SIG-M5 treated with dmso at 0.1 percent for 504 hours (cell line): ENCODE measurements around the gene DAPK1.

Experiments
- DNase-seq: peaks from one replicate; lab custom pipeline; 2025; ENCODE audit not compliant: unreplicated experiment; lab: John Stamatoyannopoulos, UW

The DAPK1 gene

DNA sequence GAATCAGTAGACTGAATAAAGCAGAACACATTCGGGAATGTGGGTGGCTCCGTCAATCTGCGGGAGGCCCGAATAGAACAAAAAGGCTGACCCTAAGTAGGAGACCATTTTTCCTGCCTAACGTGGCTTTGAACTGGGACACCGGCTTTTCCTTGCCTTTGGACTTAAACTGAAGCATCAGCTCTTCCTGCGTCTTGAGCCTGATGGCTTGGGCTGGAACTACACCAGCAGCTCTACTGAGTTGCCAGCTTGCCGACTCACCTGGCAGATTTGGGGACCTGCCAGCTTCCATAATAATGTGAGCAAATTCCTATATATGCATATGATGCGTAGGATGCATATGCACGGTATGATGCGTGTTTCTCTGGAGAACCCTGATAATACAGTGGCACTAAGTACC lies 111.3 kb downstream of the DAPK1 start:
- DNase-seq = no peak

DNA sequence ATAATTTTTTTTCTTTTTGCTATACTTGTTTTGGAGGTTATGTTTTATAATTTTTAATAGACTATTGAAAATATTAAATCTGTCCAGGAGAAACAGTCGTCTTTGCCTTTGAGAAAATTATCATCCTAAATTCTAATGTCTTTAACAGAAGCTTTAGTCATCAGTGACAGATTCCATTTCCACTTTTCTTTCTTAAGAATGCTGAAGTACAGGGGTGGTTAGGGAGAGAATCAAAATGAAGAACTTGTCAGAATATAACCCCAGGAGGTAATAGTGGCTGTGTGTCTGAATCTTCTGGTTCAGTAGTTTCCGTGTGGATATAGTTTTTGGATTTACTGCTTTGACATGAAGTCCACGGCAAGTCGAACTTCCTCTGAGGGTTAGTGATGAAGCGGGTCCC lies 111.8 kb downstream of the DAPK1 start:
- DNase-seq = no peak

- DNase-seq = no peak
Measured at GRCh38 chr9:87610200-87611155, 112.8 kb downstream of the DAPK1 start.

DNA sequence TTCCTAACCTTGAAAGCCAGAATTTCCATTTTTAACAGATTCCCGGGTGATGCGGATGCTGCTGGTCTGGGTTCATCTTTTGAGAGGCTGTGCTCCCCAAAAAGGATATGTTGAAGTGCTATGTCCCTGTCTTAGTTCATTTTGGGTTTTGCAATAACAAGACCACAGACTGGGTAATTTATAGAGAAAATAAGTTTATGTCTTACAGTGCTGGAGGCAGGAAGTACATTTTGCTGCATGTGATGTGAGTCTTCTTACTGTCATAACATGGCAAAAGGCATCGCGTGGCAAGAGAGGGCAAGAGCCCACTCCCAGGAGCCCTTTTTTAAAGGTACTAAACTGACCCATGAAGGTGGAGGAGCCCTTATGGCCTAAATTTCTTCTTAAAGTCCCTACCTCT lies 114.1 kb downstream of the DAPK1 start:
- no peak for DNase-seq

DNA sequence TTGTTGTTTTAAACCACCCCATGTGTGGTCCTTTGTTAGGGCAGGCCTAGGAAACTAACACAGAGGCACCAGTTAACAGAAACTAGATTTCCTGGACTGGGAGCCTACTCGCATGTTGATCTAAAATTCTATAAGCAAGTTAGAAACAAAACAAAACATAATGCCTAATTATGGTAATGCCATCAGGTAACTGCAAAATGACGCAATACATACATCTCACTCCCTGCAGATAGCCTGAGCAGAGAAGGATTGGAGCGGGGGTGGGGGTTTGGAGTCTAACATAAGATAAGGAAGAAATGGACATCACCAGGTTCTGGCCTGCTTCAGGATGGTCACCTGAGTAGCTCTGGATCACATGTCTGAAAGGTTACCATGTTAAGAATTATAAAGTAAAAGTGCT lies 114.9 kb downstream of the DAPK1 start:
- DNase-seq = no peak

- no peak for DNase-seq
Measured at GRCh38 chr9:87613265-87614111, 115.8 kb downstream of the DAPK1 start.

DNA sequence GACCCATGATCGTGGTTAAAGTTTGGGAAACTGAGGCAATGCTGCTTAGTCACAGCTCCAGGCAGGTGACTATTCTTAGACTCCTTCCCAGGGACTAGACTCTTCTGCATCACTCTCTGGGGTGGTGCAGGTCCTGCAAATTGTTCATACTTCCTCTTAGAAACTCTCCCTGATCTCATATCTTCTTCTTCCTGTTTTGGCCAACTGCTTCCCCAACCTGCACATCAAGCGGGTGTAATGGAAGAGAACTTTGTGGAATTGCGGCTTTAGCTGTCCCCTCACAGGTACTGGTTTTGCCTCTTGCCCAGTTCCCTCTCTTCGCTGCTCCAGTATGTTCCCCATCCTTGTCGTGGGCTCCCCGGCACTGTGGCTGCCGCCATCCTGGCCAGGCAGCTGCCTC lies 116.7 kb downstream of the DAPK1 start:
- peak; percentile 59 for DNase-seq

DNA sequence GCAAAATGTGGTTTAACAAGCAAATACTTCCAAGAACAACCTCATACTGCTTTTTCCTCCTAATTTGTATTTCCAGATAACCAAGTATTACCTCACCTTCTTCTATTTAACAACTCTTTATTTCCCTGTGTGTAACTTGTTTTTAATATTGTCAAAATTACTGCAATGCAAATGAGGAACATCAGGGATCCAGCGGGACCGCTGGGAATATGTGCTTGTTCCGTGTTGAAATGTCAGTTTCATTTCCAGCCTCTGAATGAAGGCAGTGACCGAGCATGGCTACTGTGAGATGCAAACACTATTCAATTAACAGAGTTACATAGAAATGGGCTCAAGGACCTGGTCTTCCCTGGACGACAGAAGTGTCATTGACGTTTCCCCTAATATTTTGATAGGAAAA lies 117.5 kb downstream of the DAPK1 start:
- DNase-seq = no peak

DNA sequence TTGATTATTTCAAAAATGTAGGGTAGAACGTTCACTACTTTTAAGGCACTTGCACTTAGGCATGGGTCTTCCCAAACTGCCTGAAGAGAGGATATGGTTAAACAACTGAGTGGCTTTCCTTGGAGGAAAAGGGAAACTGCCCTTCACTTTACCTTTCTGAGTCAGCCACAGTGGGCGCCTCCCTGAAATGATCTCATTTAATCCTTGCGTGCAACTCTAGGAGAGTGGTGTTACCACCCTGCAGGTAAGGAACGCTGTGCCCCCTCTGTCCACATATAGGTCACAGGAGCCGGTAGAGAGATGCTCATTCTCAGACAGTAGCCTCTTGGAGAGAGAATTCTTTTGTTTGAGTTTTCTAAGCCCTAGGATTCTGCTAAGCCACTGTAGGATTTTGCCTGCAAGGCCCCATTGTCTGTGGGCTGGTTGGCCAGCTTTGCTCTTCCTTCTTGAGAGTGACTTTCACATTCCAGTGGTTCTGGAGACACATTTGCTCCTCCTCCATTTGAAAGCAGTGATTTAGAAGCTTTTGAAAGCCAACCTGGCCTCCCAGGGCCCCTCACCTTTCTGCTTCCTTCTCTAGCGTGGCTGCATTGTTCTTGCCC lies 118.0 kb downstream of the DAPK1 start:
- DNase-seq = no peak

DNA sequence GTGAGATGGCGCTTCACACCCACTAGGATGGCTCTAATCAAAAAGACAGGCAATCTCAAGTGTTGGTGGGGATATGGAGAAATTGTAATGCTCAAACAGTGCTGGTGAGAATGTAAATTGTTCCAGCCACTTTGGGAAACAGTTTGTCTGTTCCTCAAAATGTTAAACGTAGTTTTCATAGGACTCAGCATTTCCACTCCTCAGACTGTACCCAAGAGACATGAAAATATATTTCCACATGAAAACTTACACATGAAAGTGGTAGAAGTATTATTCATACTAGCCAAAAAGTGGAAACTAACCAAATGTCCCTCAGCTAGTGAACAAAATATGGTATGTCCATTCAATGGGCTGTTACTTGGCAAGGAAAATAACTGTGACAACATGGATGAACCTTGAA lies 120.6 kb downstream of the DAPK1 start:
- DNase-seq = no peak

- DNase-seq = no peak
Measured at GRCh38 chr9:87618931-87619330, 121.3 kb downstream of the DAPK1 start.

DNA sequence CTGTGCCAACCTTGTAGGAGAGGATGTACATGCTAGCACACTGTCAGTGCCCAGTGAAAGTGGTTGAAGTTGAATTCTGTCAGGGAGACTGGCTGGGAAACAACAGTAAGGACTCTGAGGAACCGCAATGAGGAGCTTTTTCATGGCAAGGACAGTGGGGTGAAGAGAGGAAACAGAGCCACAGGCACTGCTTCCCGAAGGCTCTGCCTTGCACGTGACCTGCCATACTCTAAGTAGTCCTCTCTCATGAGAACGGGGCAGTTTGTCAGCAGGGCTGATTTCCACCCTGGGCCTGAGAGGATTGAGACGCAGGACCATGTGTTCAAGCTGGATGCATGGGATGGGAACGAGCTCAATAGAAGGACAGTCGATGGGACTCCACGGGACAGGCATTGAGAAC lies 121.7 kb downstream of the DAPK1 start:
- DNase-seq = no peak

DNA sequence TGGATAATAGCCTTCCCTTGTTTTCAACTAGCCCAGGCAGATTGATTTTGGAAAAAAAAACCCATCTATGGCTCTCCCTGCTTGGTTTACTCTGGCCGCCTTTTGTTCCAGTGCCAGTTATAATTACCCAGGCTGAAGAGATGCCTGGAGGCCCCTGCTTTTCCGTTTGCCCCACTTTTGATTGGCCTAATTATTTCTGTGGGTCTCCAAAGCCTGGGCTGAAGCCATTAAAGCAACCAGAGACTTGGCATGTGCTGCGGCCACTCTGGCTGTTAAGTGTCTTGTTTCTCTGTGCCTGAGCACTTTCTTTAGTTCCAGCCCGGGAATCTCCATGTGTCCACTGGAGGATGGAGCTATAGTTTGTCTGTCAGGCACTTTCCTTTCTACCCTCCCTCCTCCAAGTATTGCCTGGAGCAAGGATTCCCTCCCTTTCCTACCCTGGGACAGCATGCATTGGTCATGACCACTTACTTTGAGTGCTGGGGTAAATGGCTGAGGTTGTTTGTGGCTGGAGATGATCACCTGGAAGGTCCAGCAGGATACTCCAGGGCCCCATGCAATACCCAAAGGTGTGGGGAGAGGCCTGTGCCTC lies 123.2 kb downstream of the DAPK1 start:
- no peak for DNase-seq

DNA sequence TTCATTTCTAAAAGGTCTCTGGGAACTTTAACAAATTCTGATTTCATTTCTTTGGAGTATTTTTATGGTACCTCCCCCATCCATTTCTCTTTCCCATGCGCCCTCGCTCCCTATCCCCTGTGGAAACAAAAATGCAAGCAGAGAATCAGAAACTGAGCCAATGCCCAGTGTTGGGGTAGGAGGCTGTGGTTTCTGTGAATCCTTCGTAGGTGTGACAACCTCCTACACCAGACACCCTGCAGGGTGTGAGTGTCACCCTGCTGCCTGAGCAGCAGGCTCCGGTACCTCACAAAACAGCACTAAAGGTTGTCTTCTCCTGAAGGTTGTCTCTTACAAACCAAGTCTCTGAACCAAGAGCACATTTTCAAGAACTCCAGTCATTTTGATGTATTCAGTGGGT lies 124.4 kb downstream of the DAPK1 start:
- DNase-seq = no peak

GRCh38 chr9:87622923-87623322 lies 125.3 kb downstream of the DAPK1 start:
- DNase-seq = no peak

DNA sequence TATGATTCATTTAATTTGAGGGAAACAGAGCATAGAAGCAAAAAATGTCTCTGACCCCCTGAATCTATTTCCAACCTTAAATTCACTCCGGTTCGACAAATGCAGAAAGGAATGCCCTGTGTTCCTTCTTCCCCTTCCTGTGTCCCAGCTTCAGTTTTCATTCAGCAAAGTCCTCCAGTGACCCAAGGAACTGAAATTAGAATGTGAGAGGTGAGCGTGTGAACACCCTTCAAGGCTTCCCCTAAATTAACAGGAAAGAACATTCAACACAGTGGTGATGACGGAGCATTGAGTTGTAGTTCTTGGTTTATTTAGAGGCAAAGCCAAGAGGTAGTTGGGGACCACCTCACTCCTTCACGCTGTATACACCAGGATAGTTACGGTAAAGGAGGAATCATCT lies 130.7 kb downstream of the DAPK1 start:
- no peak for DNase-seq

DNA sequence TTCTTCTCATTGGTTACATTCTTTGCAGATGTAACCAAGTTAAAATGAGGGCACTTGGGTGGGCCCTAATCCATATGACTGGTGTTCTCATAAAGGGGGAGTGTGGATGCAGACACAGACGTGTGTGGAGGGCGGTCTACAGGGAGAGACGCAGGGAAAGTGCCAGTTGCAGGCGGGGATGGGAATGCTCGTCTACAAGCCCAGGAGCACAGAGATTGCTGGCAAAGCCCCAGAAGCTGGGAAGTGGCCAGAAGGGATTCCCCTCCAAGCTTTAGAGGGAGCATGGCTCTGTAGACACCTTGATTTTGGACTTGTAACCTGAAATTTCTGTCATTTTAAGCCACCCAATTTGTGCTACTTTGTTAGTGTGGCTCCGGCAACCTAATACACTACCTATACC lies 131.4 kb downstream of the DAPK1 start:
- no peak for DNase-seq

DNA sequence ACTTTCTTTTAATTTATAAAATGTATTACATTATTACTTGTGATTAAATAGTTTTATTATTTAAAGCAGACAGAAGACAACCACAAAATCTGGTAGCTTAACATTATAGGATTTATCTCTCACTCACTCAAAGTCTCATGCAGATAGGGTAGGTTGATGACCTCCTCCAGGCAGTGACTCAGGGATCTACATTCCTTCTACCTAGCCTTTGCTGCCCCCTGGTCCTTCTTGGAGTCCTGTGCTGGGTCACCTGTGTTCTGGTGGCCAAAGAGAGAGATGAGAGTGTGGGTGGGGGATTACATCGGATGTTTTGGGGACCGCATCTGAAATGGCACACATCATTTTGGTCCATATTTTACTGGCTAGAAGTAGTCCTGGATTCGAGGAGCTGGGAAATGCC lies 132.6 kb downstream of the DAPK1 start:
- DNase-seq = no peak

- no peak for DNase-seq
Measured at GRCh38 chr9:87630846-87631245, 133.2 kb downstream of the DAPK1 start.

GRCh38 chr9:87635656-87636501 lies 138.2 kb downstream of the DAPK1 start:
- DNase-seq = no peak
